Measurements from ENCODE around the gene PTPA.
"Not testable (repeated sequence)": the region's sequence is repeated elsewhere in the genome, so short reads cannot be mapped to it uniquely, and the experiment has no call there.

PTPA gene

DNA sequence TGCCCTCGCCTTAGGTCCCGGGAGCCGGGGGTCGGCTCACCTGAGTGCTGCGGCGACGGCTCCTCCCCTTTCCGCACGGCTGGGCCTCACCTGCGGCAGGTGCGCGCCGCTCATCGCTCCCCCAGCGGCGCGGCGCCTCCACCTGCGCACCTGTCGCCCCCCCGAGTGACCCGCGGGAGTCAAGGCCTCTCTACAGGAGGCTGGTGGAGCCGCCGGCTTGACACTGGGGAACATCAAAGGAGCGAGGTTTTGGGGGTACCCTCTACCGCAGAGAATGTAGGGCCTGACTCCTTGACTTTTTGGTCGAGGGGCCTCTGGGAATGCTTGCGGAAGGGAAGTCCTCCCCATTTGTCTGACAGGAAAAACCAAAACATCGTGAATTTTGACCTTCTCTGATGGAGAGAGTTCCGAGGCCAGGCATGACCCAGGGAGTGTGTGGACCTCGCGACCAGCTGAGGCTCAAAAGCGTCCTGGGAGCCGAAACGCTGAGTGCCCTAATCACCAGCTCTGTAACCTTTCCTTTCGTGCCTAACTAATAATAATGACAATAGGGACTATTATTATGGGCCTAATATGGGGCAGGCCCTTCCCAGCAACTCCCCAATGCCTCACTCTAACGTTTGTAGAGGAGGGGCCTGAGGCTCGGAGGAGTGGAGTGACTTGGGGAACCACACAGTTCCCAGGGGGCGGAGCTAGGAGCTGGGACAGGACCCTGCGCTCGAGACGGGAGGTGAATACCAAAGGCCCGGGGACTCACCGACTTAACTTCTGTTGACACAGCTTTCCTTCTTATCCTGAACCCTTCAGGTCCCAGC lies 67.6 kb downstream of the PTPA start:
- no peak for DNase-seq

DNA sequence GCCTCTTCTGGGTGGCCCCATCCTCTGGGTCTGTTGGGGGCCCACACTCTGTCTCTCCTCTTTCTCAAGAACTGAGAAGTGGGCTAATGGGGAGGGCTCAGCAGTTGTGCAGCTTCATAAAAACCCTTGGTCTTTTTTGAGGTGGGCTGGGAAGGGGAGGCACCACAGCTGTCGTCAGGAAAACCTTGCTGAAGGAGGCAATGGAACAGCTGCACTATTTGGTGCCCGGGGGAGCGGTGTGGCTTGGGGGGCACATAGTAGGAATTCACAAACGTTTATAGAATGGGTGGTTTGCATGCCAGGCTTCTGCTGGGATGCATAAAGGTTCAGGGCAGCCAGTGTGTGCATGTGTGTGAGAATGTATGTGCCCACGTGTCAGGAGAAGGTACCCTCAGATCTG lies 70.0 kb downstream of the PTPA start:
- DNase-seq: no peak

DNA sequence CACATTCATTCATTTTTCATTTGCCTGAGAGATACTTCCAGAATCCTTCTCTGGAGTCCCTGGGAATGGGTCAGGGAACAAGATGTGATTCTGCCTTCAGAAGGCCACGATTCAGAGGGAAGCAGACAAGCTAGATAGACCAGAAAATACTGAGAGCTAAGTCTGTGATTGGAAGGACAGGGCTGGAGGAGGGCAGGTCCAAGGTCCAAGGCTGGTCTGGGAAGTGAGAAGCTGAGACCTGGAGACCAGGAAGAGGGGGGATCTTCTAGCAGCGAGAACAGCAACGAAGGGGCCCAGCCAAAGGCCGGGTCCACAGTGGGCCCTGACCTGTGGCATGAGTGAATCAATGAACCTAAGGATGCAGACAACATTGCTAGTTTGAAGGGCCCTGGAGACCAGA lies 70.9 kb downstream of the PTPA start:
- no peak for DNase-seq

DNA sequence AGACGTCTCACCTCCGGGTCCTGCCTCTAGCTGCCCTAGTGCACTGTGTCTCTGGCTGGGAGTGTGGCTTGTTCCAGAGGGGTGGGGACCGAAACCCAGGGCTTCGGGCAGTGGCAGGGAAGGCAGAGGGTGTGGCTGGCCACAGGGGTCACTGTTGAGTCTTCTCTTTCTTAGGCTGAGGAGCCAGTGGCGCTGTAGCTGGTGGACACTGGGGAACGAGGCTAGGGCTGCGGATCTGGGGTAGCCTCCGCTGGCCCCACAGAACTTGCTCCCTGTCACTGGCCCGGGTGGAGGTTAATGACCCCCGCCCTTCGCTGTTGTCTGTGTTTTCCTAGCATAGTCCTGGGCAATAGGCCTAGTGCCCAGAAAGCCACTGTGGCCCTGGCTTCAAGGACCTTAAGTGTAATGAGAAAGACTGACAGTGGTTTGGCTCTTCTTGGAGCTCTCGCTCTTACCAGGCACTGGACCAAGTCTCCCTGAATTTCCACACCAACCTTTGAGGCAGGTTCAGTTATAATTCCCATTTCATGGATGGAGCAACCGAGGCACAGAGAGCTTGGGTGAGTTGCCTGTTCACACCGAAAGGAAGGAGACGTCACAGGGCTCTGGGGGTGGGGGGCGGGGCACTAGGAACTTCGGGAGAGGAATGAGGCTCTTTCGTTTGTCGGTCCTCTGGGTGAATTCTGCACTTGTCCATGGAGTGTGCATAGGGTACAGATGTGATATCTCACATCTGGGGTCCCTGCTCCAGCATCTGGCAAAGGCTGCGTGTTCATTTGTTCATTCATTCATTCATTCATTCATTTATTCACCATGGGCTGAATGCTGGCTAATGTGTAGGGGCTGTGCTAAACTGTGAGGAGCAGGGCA lies 71.6 kb downstream of the PTPA start:
- no peak for DNase-seq

DNA sequence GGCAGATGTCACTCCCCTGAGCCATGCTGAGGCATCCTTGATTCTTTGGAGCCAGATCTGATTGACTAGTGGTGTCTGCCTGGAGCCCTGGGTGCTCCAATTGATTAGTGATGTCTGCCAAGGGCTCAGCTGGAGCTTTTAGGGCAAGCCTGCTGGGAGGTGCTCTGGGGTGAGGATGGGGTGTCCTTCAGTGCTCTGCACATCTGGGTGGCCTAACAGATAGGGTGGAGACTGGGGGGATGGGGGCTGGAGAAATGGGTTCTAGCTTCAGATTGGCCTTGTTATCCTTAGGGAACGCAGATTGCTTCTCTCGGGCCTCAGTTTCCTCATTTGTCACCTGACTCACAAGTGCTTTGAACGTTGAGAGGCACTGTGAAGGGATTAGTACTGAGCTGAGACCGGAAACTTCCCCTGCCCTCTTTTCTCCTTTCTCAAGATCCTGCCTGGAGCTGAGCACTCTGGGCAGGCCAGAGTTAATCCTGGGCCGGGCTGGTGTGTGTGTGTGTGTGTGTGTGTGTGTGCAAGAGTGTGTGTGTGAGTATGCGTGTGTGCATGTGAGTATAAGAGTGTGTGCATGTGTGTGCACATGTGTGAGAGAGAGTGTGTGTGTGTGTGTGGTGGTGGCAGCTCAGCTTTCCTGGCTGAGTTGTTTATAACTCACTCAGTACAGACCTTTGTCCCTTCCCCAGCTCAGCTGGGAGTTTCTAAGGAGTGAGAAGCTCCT lies 72.4 kb downstream of the PTPA start:
- DNase-seq: no peak

DNA sequence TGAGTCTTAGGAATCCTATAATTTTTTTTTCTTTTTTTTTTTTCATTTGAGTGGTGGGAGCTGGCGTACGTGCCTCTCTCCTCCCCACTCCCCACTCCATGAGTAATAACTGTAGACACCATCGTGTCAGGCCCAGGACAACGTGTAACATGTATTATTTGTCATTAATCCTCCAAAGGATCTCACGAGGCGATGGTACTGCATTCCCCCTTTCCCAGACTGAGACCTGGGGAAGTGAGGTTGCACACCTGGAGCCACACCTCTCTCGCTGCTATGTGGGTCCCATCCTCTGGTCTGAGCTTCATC lies 73.0 kb downstream of the PTPA start:
- no peak for DNase-seq

DNA sequence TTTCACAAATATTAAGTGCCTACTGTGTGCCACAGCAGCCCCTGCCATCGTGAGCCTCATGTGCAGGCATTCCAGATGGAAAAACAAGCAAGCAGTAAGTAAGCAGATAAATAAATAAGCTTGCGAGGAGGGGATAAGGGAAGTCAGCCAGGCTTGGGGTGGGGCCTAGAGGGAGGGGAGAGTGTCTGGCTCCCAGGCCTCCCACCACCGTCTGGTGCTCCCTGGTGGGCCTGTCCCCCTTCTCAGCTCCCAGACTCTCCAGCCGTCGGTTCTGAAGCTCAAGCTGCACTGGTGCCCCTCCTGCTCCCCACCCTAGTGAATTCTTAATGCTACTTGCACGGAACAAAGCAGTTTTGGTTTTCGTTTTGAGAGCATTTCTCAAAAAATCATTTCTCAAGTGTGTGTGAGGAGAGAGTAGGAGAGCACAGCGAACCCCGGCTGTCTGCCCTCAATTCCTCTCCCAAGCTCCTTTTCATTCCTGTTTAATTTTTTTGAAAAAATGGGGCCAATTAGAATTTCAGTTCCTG lies 73.4 kb downstream of the PTPA start:
- DNase-seq: no peak

DNA sequence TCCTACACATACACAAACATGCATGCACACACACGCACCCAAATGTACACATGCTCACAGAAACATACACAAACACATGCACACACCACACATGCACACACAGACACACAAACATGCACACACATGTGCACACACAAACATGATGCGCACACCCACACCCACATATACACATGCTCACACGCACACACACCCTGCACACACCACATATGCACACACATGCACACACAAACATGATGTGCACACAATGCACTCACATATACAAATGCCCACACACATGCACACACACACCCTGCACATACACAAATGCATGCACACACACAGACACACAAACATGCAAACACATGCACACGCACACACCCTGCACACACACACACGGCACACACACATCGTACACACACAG lies 74.2 kb downstream of the PTPA start:
- no peak for DNase-seq

DNA sequence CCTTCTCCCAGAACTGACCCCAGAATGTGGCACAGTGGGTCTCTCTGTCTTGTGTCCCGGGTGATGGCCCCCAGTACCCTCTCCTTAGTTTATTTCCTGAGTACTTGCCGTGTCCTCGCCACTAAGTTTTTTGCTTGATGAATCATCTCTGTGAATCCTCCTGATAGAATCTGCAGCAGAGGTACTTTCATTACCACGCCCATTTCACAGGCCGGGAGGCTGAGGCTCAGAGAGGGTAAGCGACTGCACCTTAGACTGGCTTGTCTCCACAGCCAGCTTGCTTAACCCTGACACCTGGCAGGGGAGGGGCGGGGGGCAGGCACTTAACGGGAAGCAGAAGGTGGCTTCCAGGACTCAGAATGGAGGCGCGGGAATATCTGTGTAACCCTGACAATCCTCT lies 74.8 kb downstream of the PTPA start:
- no peak for DNase-seq

DNA sequence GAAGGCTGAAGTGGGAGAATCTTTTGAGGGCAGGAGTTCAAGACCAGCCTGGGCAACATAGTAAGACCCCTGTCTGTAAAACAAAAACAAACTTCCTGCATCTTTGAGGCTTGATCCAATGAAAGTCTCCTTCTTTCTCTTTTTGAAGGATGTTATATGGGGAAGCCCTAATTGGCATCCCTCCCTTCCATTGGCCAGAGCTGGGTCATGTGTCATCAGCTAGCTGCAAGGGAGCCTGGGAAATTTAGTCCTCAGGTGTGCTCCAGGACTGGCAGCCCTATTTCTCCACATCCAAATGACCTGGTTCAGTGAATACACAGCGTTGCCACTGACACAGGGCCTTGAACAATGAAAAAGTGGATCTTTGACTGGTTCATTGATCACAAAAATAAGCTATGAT lies 75.8 kb downstream of the PTPA start:
- DNase-seq: no peak

DNA sequence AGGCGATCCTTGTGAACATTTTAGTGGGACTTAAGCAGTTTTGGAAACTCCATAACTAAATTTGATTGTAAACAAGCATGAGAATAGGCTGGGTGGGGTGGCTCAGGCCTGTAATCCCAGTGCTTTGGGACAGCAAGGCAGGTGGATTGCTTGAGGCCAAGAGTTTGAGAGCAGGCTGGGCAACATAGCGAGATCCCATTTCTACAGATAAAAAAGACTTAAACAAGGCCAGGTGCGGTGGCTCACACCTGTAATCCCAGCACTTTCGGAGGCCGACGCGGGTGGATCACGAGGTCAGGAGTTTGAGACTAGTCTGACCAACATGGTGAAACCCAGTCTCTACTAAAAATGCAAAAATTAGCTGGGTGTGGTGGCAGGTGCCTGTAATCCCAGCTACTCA lies 78.8 kb downstream of the PTPA start:
- not testable (repeated sequence) for DNase-seq

DNA sequence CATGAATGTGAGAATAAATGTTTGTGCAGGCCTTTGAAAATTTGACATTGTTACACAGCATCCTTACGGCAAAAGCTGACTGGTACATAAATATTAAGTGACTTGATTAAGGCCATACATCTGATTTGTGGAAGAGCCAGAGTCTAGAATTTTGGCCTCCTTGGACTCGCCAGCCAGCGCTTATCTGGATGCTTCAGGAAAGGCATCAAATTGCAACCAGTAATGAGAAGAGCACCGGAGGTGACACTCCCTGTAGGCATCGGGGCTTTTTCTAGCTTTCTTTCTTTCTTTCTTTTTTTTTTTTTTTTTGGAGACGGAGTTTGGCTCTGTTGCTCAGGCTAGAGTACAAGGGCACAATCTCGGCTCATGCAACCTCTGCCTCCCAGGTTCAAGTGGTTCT lies 80.0 kb downstream of the PTPA start:
- DNase-seq: no peak

DNA sequence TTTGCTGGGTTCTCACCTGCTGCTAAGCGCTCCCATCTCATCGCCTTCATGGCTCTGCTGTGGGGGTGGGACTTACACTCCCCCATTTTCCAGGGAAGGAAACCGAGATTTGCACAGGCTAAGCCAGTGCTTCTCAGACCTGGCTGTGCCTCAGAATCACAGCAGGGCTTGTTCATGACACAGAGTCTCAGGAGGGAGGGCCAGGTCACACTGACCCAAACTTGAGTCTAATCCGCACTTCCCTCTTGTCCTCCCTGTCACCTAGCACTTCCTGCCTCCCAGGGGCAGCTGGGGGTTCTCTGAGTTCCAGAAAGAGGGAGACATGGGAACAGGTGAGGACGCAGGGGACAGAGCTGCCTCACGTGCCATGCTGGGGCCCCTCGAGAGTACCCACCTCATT lies 82.4 kb downstream of the PTPA start:
- no peak for DNase-seq

DNA sequence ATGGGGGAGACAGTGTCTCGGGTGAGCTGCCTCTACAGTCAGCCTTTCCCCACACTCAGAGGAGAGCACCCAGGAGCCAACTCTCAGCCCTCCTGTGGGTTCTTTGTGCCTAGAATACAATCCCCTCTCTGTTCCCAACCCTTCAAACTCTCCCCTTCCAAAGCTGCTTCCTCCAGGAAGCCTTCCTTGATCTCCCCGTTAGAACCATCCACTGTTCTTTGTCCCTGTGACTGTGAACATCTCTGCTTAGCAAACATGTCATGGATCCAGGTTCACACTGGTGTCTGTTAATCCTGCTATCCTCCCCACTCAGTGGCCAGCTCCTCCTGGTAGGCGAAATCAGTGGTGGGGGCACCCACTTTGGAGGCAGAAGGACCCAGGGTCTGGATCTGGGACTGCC lies 83.0 kb downstream of the PTPA start:
- no peak for DNase-seq

DNA sequence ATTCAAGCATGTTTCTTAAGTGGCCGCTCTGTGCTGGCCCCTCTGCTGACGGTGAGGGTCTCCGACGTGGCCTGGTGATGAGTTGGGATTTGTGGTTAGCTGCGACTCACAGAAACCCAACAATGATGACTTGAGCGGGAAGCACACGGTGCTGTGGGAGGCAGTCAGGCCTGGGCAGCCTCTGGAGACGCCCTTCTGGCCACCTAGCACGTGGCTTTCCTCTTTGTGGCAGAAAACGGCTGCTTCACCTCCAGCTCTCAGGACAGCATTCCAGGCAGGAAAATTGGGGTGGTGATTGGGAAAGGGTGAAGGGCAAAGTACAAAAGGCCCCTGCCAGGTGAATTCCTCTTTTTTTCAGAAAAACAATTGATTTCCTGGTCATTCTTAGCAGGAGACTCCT lies 84.4 kb downstream of the PTPA start:
- no peak for DNase-seq

DNA sequence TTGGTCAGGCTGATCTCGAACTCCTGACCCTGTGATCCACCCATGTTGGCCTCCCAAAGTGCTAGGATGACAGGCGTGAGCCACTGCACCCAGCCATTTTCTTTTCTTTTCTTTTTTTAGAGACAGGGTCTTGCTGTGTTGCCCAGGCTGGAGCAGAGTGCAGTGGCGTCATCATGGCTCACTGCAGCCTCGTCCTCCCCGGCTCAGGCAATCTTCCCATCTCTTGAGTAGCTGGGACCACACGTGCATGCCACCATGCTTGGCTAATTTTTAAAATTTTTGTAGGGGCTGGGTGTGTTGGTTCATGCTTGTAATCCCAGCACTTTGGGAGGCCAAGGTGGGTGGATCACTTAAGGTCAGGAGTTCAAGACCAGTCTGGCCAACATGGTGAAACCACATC lies 85.8 kb downstream of the PTPA start:
- DNase-seq: not testable (repeated sequence)

DNA sequence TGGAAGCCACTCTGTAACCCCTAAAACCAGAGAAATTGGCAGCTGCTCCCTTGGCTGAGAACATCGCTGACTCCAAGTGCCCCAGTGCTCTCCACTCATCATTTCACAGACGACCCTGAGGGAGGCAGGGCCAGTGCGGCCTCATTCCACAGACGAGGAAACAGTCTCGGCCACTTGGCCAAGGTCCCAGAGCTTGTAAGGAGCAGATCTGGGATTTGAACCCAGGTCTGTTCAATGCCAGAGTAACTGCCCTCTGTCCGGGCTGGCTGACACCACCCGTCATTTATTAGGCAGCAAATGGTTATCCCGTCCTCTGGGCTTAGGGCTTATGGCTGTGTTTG lies 86.7 kb downstream of the PTPA start:
- DNase-seq: no peak

All from fibroblast of skin of right quadriceps (primary cell).